COLO668 (cell line): ENCODE data around the gene RALY.

Experiments
- DNase-seq: peaks from one replicate; lab custom pipeline; 2025; ENCODE audit not compliant: unreplicated experiment; lab: John Stamatoyannopoulos, UW

Gene RALY

DNA sequence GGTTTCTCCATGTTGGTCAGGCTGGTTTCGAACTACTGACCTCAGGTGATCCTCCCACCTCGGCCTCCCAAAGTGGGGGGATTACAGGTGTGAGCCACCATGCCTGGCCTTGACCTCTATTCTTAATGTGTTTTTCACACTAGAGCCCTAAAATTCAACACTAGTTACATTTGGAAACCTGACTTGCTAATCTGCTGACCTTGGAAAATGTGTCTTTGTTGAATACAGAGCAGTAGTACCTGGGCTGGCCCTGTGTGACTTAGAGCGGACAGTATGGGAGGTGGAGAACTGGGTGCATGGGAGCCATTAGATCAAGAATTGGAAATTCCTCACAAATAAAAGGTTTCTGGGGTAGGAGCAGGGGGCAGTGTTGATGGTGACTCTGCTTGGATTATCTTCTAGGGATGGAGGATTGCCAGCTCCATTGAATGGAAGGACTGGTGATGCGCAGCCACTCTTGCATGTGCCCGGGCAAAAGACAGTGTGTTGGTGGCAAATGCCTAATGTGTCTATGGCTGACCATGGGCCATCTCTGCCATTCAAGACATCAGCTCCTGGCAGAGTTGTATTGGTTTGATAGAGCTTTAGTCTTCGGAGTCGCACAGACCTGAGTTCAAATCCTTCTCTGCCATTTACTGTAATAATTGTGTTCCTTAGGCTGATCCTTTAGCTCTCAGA, 53.4 kb downstream of the RALY start:
- no peak for DNase-seq

DNA sequence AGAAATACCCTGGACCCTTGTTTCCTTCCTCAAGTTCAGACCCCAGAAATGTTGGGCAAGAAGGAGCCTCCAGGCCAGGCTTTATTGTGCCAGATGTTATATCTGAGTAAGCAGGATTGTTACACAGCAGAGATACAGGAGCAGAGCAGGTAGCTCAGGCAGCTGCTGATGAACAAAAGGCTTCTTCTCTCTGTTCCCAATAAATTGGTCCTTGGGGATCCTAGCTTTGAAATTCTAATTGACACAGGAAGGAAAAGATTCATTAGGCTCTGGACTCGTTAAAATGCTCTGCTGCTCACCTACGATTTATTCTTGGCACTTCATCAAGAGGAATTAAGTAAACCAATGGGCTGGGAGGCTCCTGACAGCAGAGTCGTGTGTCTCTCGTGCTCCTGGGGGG, 54.2 kb downstream of the RALY start:
- DNase-seq = no peak

DNA sequence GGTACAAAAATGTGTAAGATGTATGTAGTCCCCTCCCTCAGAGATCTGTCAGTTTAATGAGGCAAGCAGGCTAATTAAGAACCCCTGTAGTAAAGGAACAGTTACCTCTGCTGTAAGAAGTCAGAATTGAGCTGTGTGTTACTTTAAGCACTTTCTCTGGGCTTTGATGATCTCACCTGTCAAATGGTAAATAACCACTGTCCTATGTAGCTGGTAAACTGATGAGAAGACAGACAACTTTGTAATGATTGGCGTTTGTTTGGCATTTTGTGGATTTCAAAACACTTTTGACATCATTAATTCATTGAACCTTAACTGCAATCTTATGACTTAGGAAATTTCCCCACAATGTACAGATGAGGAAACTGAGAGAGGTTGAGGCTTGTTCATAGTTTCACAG, 55.7 kb downstream of the RALY start:
- no peak for DNase-seq

DNA sequence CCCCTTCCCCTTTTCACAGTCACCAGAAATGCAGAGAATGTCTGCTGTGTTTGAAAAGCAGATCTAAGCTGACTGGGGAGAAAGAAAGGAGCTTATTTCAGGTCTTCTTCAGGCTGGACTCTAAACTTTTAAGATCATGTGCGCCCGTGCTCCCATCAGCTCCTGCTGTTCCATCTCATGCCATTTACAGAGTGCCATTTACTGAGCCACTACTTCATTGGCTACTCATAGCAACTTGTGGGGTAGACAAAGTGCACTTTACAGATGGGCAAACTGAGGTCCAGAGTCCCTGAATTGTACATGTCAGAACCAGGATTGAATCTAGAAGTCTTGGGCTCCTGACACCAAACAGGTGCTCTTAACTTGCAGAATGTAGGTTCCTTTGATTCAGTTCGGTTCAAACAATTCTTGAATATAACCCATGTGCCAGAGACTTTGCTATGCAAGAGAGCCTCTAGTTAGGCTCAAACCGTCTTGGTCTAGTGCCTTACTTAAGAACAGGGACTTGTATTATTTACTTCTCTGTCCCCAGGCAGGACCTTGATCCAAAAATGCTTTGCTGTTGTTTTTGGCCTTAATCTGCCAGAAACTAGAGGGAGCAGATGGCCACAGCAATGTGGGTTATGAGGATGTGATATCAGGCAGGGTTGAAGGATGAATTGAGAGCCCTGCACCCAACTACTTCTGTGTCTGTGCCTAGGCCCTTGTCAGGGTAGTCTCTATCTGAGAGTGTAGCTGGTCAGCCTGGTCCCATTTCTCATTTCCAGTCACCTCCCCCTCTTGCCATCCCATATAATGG, 56.4 kb downstream of the RALY start:
- no peak for DNase-seq

DNA sequence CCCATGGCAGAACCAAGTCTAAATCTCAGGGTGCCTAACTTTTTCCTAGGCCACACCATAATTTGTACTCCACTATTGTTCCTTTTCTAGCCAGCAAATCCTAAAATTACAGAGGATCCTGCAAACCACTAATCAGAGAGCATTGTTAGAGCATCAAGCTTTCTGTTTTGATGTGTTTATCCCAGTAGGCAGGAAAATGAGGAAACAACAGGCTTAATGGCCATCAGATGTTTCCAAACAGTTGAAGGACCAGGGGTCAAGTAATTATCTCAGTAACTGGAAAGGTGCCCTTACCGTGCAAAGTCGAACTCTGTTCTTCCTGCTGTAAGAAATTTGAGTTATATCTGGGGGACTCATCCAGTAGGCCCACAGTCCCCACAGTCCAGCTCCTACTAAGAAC, 58.7 kb downstream of the RALY start:
- no peak for DNase-seq

DNA sequence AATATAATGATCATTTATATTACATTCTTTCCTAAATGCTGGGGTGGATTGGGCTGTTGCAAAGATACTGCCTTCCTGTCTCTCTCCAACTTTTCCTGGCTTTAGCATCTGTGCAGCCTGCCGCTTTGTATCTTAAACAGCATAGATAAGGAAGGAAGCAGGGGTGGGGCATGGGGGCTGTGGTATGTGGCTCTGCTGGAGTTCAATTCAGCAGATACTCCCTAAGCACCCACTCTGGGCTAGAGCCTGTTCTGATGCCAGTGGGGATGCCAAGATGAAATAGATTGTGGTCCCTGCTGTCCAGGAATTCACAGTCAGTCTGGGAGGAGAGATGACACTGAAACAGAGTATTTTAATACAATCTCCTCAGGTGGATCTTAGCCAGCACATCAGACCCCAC, 61.6 kb downstream of the RALY start:
- no peak for DNase-seq

DNA sequence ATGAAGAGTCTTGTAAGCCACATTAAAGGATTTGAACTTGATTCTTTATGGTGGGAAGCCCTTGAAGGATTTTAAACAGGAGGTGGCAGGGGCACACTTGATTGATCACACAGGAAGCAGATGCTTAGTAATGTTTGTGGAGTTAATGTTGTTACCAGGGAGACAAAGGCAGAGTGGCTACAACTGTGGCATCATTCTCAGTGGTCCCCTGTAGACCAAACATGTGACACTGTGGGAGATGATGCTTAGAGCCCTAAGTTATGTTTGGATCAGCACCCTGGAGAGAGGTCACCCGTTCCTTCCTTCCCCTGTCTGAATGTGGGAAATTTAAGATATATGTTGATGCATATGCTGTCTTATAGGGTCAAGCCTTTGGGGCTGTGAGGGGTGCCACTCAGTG, 65.1 kb downstream of the RALY start:
- peak; percentile 31 for DNase-seq

DNA sequence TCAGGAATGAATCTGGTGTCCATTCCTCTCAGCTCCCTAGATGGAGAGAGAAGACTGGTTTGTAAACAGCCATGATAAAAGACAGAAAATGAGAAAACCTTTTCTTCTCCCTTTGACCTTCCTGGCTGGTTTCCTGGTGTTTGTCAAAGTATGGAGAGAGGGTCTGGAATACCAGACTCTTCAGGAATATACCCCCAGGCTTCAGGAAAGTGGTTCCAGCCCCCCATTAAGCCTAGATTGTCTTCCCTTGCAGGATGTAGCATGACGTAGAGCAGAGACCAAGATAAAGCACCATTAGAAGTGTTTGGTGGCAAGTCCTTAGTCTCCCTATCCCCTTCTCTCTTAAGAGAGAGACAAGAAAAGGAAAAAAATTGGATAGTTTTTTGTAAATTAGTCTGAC, 67.3 kb downstream of the RALY start:
- DNase-seq = no peak

DNA sequence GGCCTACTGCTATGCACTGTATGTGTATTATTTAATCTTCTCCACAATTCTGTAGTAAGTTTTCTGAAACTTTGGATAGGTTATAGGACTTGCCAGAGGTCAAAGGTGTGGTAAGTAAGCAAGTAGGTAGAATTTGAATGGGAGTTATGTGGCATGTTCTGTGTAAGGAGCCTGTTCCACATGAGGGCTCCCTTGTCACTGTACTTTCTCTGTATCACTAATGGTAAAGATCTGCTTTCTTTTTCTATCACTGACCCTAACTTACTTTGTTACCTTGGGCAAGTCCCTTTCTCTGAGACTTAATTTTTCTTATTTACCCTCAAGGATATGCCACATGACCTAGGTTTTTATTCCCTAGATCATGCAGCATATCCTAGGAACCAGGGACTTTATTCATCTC, 68.0 kb downstream of the RALY start:
- DNase-seq = no peak

DNA sequence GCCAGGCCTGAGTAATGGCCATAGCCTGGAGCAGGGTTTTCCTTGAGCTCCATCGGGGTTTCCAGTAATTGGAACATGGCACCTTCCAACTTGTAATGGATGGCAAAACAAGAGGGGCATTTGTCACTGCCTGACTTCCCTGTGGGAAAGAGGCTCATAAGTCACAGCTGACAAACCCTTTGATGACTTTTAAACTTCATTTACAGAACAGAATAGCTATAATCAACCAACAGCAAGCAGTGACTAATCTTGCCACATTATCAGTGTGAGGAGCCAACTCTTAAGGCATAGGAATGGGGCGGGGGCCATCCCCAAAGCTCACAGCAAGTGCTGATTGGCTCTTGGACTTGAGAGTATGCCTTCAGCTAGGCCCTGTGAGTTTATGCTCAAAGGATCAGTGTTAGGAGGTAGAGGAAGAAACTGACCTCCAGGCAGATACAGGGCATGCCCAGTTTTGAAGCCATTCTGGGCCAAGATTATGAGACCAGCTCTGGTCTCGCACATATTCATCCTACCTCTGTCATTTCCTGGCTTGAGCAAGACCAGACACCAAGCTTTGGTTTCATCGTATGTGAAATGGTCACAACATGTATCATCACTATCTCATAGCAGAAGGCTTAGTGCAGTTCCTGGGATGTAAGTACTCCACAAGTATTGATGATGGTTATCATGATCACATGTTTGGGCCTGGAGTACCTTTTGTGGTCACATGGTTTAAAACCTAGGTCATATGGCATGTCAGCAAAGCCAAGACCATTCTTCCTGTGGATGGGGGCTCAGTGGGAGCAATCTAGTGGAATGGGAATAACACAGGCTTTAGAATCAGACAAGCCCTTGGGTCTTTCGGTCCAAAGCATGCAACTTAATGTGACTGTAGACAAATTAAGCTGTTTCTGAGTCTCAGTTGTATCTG, 69.1 kb downstream of the RALY start:
- DNase-seq = no peak

DNA sequence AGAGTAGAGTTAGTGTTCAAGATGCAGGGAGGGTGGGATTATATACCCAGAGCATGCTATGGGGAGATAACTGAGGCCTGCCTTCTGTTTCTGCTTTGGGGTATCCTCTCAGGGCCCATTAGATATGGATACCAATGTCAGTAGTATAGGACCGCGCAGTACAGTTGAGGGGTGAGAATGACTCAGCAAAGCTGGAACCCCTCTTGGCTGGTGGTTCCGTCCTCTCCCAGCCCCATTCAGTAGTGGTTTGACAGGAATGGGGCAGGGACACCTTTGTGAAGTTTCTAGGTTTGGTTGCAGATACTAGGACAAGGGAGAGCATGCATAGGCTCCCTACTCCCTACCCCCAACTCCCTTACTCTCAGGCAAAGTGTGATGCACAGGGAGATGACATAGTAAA, 70.6 kb downstream of the RALY start:
- DNase-seq = no peak

DNA sequence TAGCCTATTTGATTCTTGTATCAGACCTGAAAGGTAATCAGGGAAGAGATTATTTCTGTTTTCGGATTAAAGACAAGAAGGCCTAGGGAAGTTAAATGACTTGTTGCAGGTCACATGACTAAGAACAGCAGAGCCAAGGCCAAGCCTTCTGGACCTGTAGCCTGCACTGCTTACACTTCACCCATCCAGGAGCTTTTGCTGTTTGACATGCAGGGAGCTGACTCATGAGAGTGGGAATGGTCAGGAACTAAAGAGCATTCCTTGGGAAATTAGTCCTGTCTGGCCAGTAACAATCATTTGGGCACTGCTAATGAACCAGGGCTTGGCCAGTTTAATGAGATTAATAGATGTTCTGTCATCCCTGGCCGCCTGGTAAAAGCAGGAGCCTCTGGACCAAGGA, 71.5 kb downstream of the RALY start:
- DNase-seq = no peak

DNA sequence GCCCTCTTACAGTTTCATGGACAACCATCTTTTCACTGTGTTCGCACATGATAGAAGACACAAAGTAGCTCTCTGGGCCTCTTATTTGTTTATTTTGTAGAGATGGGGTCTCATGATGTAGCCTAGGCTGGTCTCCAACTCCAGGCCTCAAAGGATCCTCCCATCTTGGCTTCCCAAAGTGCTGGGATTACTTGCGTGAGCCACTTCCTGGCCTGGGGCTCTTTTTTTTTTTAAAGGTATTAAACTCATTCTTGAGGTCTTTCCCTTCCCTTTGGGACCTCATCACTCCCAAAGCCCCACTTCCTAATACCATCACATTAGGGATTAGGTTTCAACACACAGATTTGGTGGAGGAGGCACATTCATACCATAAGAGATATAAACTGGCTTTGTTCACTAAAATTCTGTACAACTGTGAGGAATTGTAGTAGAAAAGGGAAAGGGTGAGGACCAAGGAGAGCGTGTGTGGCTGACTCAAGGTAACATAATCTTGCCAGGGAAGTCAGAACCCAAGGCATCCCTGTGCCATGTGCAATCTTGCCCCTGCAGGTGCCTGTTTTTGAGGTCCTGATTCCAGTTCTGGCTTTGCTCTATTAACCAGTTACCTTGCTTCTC, 72.9 kb downstream of the RALY start:
- DNase-seq = no peak

DNA sequence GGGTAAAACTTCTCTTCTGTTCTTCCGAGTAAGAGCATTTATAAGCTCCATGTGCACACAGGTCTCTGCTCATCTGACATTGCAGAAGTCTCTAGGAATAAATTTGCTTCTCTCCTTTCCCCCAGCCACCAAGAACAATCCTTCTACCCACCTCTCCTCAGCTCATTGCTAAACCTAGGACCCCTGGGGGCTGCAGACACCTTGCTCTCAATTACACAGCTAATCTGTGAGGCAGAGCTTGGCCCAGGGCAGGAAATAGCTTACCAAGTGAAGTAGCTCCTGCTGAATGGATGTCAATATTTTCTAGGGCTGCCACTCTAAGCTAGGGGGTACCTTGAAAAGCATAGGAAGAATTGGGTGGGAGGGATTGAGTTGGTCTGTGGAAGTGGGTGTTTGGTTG, 74.3 kb downstream of the RALY start:
- no peak for DNase-seq

DNA sequence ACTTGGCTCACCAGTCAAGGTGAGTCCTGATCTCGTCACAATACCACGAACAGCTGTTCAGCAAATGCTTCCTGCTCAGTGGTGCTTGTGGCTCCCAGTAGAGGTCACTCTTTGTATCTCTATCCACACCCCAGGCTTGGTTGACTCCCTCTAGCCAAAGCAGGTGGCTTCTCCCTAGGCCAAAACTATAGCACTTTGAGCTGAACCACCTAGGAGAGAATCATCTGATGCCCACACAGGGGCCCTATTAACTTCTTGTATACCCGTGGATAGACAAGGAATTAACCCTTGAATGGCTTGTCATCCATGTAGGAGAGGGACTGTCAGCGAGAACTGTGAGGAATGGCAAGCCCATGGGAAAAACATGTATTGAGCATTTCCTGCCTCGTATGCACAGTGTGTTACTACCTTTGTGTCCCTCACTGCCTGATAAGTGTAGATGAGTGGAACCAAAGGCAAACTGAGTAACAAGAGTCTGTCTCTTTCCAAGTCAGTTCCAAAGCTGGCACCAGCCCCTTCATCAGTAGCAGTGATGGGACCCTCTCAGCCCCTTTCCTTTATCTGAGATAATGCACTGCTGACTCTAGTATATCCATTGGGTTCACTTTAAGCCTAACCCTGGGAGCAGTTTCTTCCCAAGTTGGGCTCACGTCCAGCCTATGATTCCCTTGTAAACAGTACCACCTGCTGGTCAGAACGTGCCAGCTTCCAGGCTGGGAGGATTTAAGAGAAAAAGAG, 75.8 kb downstream of the RALY start:
- peak; percentile 75 for DNase-seq

DNA sequence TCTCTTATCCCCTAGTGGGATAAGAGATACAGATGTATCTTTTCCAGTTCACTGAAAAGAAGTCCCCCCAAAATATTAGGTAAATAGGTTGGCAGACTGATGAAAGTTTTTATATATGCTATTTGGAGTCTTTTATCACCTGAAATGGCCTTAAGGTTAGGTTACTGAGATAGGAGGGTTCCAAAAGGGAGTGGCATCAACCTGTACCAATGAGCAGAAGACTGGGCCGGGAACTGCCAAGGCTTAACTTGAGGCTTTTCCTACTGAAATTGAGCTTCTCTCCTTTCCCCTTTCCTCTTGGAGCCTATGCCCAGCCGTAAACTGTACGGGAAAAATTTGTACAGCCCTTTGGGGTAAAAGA, 76.3 kb downstream of the RALY start:
- no peak for DNase-seq

DNA sequence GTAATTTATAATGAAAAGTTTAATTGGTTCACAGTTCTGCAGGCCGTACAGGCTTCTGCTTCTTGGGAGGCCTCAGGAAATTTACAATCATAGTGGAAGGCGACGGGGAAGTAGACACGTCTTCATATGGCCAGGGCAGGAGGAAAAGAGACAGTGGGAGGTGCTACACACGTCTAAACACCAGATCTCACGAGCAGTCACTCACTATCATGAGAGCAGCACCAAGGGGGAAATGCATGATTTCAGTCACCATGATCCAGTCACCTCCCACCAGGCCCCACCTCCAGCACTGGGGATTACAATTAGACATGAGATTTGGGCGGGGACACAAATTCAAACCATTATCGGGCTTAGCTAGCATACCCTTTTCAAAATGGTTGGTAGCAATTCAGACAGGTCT, 77.1 kb downstream of the RALY start:
- no peak for DNase-seq

DNA sequence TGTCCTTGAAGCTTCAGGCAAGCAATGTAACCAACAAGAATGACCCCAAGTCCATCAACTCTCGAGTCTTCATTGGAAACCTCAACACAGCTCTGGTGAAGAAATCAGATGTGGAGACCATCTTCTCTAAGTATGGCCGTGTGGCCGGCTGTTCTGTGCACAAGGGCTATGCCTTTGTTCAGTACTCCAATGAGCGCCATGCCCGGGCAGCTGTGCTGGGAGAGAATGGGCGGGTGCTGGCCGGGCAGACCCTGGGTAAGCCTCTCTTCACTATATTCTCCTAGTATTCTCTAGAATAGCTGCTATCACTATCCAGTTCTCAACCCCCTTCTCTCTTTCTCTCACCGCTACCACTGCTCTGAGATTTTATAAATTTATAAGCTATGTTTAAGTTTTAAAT, 78.4 kb downstream of the RALY start:
- DNase-seq = no peak

DNA sequence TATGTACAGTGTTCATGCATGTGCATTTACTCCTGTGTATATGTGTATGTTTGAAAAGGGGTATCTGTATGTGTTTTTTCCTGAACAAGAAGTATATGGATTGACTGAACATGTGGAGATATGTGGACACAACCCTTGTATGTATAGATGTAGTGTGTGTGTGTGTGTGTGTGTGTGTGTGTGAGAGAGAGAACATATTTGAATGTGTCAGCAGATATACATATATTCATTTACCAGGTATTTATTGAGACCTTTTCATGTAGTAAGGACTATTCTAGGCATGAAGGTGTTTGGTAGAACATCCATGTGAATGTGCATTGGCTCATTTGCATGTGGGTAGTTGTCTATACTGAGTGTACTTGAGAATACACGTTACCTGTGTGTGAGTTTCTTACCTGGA, 79.1 kb downstream of the RALY start:
- no peak for DNase-seq

DNA sequence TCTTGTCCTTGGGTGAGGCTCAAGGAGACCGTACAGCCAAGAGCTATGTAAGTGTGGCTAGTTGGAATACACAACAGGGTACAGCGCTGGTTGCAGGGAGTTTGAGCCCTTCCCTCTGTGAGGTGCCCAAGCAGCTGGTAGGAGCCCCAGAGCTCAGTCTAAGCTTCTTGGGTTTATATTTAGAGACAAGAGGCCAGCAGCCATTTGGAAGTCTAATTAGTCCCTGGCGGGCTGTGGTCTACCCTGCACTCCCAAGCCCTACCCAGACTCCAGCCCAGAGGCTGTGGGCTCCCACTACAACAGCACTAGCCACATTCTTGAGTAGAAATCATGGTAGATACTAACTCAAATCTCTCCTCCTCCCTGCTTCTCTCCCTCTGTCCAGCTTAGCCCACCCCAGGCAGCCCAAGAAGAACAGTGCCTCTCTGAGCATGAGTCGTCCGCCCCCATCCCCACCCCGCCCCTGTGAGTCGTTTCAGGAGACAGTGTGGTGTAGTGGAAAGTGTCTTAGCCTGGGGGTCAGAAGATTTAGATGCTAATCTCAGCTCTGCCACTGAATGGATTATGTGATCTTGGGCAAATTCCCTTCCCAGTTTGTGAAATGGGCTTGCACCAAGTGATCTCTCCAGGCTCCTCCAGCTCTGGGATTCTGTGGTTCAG, 80.5 kb downstream of the RALY start:
- no peak for DNase-seq
